ENCODE results near the gene ISX. TPM values are rescaled to one million over a fixed set of nuclear protein-coding genes. Genes with fewer than 3 reads are reported as not detected.

ISX gene
- total and polyA plus RNA-seq, 9 of the 15 experiments (the other 6 are each of a cell fraction or from before 2014, with no cell fraction given) = 0.03 to 0.36 (median 0.07) TPM

DNA sequence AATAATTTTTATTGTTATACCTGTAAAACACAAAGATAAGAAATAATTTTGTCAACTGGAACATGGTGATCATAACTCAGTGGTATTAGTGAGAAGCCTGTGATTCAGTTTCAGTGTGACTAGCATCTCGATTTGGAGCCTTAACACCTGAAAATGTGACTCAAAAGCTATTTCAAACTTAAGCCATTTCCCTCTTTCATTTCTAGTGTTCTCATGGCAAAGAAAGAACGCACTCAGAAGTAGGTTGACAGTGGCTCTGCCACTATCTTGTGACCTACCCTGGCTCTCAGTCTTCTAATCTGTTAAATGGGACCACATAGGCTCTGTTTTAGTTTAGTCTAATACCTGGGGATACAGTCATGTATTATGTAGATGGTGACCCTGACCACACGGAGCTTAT lies 62.7 kb downstream of the ISX start:
- no peak for ATAC-seq
- H3K36me3 ChIP-seq (ENCODE audit: control insufficient read depth, insufficient read depth, low read length) = peaks cover 3% of the 10 kb centered on the region; the same call in 1 of the 3 replicates
- POLR2A ChIA-PET = interaction anchor here (0.6 kb wide), 1 partner anchor 10 kb away, joined by 4 read pairs; no protein-coding TSS in a partner anchor
- no peak for FAIRE-seq
- 58% methylated on average over 3 of the region's 3 CpGs for WGBS (ENCODE audit: insufficient coverage, low coverage, missing lambda C conversion rate)
- H3K27me3 ChIP-seq (ENCODE audit: control insufficient read depth in 2 of 2, insufficient read depth in 2 of 2, low read length in 2 of 2) = no peaks in the 10 kb centered on the region
- TF ChIP-seq THRAP3 (IDR thresholded peaks at IDR 0.05; ENCODE audit: borderline replicate concordance) (no peak), RBM25 (IDR thresholded peaks at IDR 0.05; ENCODE audit: low read depth, low read length, severe bottlenecking) (peak; percentile 79)
- no peaks in the 10 kb centered on the region for H3K79me2 ChIP-seq (ENCODE audit: control insufficient read depth, insufficient read depth, low read length)
- H2AFZ ChIP-seq (ENCODE audit: low read depth, low read length) = no peak overlapping the region
- BruUV-seq (replicated peaks) = no TSS peak
- in situ Hi-C loops (cut with MboI) (no loop called here), intact Hi-C loops (cut with micrococcal nuclease) (no loop called here)
- no peak overlapping the region for H3K9ac ChIP-seq (ENCODE audit: insufficient read depth in 1 of 2, low read depth in 2 of 2, low read length in 2 of 2)
- H3K4me2 ChIP-seq (ENCODE audit: insufficient read depth, low read length) = no peak overlapping the region
- CTCF ChIA-PET (ENCODE audit: low intra/inter-chr PET ratio) = no interaction called here
- H3K27ac ChIP-seq (ENCODE audit: extremely low read depth, low read depth, low read length) = no peak overlapping the region
- H3K9me1 ChIP-seq (ENCODE audit: control insufficient read depth, insufficient read depth, low read length) = no peaks in the 10 kb centered on the region
- peaks cover 10 to 21% of the 10 kb centered on the region in 2 experiments for H3K4me1 ChIP-seq (replicated peaks in 1 of 2; ENCODE audit: control insufficient read depth in 2 of 2, insufficient read depth in 2 of 2, low read length in 2 of 2)
- no peaks in the 10 kb centered on the region for H3K9me3 ChIP-seq (replicated peaks; ENCODE audit: control insufficient read depth, insufficient read depth, low read depth, low read length)
- no peak for DNase-seq (ENCODE audit: extremely low read depth in 1 of 4, low spot score in 3 of 4)
- no peaks in the 10 kb centered on the region for H4K20me1 ChIP-seq (replicated peaks; ENCODE audit: control insufficient read depth, insufficient read depth, low read length)
- no peak overlapping the region for H3K4me3 ChIP-seq

DNA sequence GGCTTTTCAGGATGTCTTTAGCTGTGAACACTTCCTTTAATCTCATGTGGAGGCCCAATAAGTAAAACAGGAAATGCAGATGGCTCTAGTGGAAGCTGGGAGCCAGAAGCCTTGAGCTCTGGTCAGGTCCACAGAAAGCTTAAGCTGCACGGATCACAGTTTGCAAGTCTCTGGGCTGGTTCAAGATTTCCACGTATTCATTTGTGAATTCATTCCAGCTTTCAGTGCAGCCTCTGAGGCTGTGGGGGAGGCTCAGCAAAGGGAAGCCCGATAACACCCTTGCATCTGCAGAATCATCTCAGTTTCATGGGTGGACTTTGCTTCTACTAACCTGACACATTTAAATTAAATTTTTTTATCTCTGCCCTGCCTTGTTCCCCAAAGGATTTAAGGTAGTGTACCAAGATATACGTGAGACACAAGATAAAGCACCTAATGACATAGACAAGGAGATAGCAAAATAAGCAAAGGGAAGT lies 65.6 kb downstream of the ISX start:
- no peaks in the 10 kb centered on the region for H4K20me1 ChIP-seq (replicated peaks; ENCODE audit: control insufficient read depth, insufficient read depth, low read length)
- TF ChIP-seq ESRRA (IDR thresholded peaks at IDR 0.05; ENCODE audit: borderline replicate concordance, low read depth) = no peak
- no peak for TF ChIP-seq JUNB (CRISPR knock-in tag; conservative IDR thresholded peaks at IDR 0.05)
- no peak for TF ChIP-seq TAF7 (tag; IDR thresholded peaks at IDR 0.05)
- TF ChIP-seq RBM22 (IDR thresholded peaks at IDR 0.05; ENCODE audit: low read depth, low read length, poor library complexity, severe bottlenecking) = no peak
- TF ChIP-seq CCNT2 (IDR thresholded peaks at IDR 0.05; ENCODE audit: borderline replicate concordance, extremely low read depth, insufficient read length, low read depth, low read length) = peak; percentile 23
- TF ChIP-seq SMAD4 (CRISPR knock-in tag; conservative IDR thresholded peaks at IDR 0.05) = no peak
- TF ChIP-seq NFE2 (IDR thresholded peaks at IDR 0.05; ENCODE audit: low read depth) = peak; percentile 39; the same call in 1 of the 2 replicates
- TF ChIP-seq ZNF133 (CRISPR knock-in tag; IDR thresholded peaks at IDR 0.05) = no peak
- TF ChIP-seq, protein P1, sequence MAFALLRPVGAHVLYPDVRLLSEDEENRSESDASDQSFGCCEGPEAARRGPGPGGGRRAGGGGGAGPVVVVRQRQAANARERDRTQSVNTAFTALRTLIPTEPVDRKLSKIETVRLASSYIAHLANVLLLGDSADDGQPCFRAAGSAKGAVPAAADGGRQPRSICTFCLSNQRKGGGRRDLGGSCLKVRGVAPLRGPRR (CRISPR knock-in tag; IDR thresholded peaks at IDR 0.05) = no peak
- TF ChIP-seq KDM1A (IDR thresholded peaks at IDR 0.05) = peak; percentile 32 to 57; a peak in 2 of 4 replicates
- no peak for TF ChIP-seq ZNF224 (CRISPR knock-in tag; IDR thresholded peaks at IDR 0.05)
- no peak for TF ChIP-seq FIP1L1 (IDR thresholded peaks at IDR 0.05; ENCODE audit: low read depth, low read length, poor library complexity, severe bottlenecking)
- peak; percentile 54 for TF ChIP-seq SMARCE1 (IDR thresholded peaks at IDR 0.05)
- no peak for TF ChIP-seq ZBED1 (IDR thresholded peaks at IDR 0.05)
- TF ChIP-seq HDAC6 (IDR thresholded peaks at IDR 0.05; ENCODE audit: low read depth, low read length) = no peak
- TF ChIP-seq FOSL1 (tag; conservative IDR thresholded peaks at IDR 0.05) = no peak

More for the DNA sequence above, 65.6 kb downstream of the ISX start:
- WGBS (ENCODE audit: insufficient coverage, low coverage, missing lambda C conversion rate) = 0% methylated on average over 4 of the region's 4 CpGs
- Histone ChIP-seq H3K27me3 (ENCODE audit: control insufficient read depth in 2 of 2, insufficient read depth in 2 of 2, low read length in 2 of 2) (no peaks in the 10 kb centered on the region), H3K27ac (ENCODE audit: extremely low read depth, low read depth, low read length) (peak overlapping the region; percentile 65; the same call in 2 of the 3 replicates), H3K79me2 (ENCODE audit: control insufficient read depth, insufficient read depth, low read length) (no peaks in the 10 kb centered on the region), H3K4me3 (no peak overlapping the region), H3K9me1 (ENCODE audit: control insufficient read depth, insufficient read depth, low read length) (peaks cover 4% of the 10 kb centered on the region), H3K4me1 (replicated peaks in 1 of 2; ENCODE audit: control insufficient read depth in 2 of 2, insufficient read depth in 2 of 2, low read length in 2 of 2) (peaks cover 23 to 42% of the 10 kb centered on the region in 2 experiments), H3K36me3 (ENCODE audit: control insufficient read depth, insufficient read depth, low read length) (peaks cover 3% of the 10 kb centered on the region; the same call in 1 of the 3 replicates), H3K4me2 (ENCODE audit: insufficient read depth, low read length) (peak overlapping the region; percentile 33; the same call in 1 of the 2 replicates), H2AFZ (ENCODE audit: low read depth, low read length) (no peak overlapping the region), H3K9me3 (replicated peaks; ENCODE audit: control insufficient read depth, insufficient read depth, low read depth, low read length) (no peaks in the 10 kb centered on the region), H3K9ac (ENCODE audit: insufficient read depth in 1 of 2, low read depth in 2 of 2, low read length in 2 of 2) (peak overlapping the region in 1 of 2 experiments; percentile 25; a peak in 1 of 4 replicates)
- ChIA-PET CTCF (ENCODE audit: low intra/inter-chr PET ratio) (no interaction called here), POLR2A (interaction anchor here (0.6 to 1.8 kb wide), 3 partner anchors 11 to 19 kb away, joined by 3 to 8 read pairs (median 3); no protein-coding TSS in a partner anchor)
- no TSS peak for BruUV-seq (replicated peaks)
- FAIRE-seq (peak; percentile 93), DNase-seq (ENCODE audit: extremely low read depth in 1 of 4, low spot score in 3 of 4) (peak; percentile 42 to 80 (median 48)), ATAC-seq (peak; percentile 79)
- intact Hi-C loops (cut with micrococcal nuclease) = no loop called here
- in situ Hi-C loops (cut with MboI) = no loop called here
